ENCODE data around the gene SMG6.

SMG6 gene

DNA sequence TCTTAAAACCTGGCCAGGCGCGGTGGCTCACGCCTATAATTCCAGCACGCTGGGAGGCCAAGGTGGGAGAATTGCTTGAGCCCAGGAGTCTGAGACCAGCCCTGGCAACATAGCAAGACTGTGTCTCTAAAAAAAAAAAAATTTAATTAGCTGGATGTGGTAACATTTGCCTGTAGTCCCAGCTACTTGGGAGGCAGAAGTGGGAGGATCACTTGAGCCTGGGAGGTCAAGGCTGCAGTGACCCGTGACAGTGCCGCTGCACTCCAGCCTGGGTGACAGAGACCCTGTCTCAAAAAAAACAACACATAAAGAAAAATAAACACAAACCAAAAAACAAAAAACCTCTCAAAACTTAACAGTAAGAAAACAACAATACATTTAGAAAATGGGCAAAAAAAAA, 106.3 kb downstream of the SMG6 start:
- FAIRE-seq: no peak

DNA sequence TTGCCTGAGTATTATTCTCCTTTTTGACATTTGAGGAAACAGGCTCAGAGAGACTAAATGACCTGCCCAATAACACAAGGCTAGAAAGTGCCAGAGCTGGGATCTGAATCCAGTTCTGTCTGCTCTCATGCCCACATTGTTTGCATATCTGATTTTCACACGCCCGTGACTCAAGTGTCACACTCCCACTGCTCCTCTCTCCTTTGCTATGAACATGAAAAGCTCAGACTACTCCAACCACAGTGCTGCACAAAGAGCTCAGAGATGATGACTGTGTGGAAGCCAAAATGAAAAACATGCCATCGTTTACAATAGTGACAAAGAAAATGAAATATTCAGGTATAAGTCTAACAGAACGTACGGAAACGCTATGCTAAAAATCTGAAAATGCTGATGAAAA, 107.9 kb downstream of the SMG6 start:
- FAIRE-seq: no peak

DNA sequence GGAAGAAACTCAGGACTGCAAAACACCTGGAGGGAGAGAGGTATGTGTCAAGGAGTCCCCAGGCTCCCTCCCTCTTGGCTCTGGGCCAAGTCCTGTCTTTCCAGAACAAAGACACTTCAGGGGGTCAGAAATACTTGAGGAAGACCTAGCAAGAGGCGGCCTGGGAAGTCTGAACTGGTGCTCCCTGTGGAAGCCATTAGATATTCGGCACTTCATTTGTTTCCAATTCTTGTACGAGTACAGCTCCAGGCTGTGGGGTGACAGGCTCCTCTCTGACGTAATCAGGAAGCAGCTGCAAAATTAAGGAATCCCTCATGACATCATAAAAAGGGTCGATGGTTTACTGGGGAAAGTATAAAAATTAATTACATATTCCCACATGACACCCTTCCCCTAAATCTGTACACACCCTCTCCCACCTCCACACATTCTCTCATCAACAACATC, 108.7 kb downstream of the SMG6 start:
- FAIRE-seq: no peak

DNA sequence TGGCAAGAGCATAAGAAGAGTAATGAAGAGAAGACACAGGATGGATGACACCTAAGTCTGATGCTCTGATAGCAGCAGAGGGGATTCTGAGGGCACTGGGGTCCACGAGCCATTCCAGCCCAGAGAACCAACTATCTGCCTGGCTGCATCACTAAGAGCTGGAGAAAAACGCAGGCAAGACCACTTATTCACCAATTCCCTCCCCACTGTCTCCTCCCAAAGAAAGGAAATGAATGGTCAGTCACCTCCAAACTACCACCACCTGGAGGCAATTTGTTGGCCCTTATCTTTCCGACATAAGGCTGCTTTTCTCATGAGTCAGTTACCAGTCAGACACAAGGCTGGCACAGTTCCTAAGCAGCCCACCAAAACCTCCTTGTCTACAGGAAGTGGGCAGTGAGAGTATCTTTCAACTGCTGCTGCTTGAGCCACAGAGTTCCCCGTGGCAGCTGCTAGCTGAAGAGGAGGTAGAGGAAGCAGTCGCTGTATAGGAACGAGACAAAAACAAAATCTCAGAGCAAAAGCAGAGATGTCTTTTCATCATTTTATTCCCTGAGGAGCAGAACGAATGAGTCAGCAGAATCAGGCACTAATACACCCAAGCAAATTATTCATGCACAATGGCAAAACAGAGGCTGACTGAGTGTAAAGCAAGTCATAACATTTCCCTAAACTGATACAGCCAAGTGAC, 111.1 kb downstream of the SMG6 start:
- FAIRE-seq: no peak

DNA sequence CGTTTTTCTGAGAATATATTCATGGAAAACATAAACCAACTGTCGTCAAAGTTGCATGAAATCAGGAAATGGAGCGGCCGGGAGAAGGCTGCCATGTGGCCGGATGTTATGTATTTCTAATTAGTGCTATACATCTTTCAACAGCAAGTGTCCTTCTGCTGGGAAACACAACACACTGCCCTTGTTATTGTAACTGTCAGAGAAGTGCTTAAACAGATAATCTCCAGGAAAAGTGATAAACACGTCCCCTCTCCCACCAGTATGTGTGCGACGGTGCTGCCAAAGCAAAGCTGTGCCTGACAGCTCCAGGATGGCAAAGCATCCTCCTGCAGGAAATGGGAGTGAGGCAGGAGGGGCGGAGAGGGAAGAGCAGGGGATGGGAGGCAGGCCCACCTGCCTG, 111.8 kb downstream of the SMG6 start:
- no peak for FAIRE-seq

DNA sequence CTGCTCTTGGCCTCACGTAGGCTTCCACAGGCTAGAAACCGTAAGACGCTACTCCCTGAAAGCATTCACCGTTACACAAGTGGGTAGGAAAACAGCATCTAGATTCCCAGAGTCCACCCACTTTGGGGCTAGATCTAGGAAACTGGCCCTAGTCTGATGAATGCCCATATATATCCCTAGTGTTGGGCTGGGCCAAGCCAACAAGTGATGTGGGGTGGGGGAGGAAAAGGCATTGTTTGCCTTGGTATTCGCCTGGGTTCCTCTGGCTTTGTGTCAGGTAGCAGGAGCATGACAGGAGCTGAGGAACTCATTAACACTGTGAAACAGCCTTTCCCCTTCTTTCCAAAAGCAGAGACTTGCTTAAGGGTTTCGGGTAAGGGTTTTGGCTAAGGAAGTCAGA, 112.4 kb downstream of the SMG6 start:
- FAIRE-seq: no peak

DNA sequence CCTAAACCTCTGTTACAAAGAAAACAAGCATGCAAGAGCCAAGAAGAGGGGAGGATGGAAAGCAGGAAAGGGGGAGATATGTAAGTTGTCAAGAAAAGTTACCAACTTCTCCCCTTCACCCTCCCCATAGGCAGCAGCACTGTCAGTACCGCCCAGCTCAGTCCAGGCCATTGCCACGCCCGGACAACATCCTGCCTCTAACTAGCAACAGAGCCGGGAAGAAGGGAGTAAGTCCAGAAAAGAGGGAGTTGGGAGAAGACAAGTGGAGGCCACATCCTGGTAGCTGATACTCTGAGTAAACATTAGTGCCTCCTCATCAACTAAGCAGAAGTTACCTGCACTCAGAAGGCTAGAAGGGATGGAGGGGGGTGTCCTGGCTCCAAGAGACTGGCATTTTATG, 113.6 kb downstream of the SMG6 start:
- FAIRE-seq: no peak

DNA sequence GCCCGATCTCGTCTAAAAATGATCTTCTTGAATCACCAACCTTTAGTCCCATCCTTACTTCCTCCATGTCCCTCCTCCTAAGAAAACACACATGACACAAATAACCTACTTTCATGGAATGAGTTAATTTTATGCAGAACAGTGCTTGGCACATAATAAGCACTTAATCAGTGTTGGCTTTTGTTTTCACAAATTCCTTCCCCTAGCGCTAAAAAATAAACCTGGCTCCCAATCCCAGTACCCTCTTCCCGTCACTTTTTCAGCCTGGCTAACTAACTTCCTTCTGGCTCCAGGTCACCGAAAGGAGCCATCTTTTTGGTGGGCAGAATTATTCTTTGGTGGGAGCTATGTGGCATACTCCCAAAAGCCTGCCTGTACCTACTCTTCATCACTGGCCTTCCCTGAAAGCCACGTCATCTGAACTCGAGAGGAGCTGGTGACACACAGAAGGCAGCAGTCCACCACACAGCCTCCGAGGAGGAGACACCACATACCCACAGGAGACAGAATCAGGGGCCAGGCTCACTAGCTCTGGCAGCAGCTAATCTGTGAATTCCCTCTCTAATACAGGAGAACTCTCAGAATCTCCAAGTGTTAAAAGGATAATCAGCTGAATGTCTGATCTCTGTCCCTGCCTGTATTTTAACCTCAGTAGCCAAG, 114.5 kb downstream of the SMG6 start:
- no peak for FAIRE-seq

DNA sequence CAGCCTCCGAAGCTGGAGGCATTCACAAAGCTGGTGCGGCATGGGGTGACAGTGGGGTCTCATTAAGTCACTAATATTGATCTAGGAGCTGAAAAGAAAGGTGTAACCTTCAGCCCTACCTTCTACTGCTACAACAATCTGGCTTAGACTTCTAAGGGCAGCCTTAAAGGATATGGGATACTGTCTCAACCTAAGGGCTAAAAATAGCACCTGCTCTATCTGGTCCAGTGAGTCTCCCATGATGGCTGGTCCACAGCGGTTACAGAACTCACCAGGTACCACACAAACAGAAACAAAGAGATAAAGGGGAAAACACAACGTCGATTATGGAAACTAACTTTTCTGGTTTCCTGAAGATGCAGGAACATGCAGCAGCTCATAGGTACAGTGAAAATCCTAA, 115.8 kb downstream of the SMG6 start:
- no peak for FAIRE-seq

DNA sequence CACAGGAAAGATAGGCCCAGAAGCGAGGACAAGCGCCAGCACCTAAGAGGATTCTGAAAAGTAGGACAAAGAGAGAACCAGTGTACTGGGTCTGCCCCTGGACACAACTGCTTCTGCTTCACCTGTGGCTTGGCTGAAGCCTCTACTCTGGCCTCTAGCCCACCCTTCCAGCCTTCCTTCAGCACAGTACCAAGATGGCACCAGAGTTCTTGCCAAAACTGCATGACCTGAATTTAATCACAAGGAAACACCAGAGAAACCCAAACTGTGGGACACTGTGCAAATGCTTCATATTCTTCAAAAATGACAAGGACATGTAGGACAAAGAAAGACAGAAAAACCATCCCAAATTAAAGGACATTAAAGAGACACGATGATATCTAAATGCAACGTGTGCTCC, 116.6 kb downstream of the SMG6 start:
- FAIRE-seq: no peak

DNA sequence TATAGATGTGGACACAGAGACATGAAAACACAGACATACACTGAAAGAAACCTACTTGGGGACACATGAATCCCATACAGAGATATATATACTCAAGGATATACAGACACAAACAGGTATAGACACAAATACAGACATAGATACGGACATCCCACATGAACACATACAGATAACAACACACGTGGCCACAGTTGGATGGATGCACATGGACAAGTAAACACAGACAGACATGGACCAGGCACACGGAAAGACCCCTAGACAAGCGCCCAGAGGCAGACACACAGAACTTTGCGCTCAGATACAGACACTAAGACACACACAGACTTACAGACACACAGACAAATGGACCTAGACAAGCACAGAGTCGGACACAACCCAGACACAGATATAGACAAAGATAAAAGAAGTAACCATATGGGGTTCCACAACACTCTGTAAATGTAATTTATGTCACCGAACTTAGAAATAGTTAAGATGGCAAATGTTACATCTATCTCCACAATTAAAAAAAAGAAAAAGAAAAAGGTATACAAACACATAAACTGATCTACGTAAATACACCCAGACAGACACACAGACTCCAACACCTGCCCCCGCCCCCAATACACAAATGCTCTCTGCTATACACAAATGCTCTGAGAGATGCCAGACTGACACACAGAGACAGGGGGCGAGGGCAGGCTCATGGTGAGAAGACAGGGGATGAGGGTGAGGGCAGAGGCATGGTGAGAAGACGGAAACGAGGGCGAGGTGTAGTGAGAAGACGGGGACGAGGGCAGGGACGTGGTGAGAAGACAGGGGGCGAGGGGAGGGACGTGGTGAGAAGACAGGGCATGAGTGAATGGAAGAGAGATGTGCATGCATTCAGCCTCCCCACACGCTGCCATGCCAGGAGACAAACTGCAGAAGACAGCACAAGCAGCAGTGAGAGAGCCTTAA, 118.3 kb downstream of the SMG6 start:
- no peak for FAIRE-seq

DNA sequence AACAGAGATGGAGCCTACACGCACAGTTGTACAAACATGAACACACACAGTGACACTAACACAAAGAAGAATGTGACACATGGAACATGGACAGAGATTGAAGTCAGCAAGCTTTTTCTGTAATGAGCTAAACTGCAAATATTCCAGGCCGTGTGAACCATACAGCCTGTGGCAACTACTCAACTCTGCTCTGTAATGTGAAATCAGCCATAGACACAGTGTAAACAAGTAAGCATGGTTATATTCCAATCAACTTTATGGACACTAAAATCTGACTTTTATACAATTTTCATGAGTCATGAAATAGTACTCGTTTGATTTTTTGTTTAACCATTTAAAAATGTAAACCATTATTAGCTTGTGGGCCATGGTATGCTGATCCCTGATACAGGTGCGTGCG, 120.2 kb downstream of the SMG6 start:
- no peak for FAIRE-seq

DNA sequence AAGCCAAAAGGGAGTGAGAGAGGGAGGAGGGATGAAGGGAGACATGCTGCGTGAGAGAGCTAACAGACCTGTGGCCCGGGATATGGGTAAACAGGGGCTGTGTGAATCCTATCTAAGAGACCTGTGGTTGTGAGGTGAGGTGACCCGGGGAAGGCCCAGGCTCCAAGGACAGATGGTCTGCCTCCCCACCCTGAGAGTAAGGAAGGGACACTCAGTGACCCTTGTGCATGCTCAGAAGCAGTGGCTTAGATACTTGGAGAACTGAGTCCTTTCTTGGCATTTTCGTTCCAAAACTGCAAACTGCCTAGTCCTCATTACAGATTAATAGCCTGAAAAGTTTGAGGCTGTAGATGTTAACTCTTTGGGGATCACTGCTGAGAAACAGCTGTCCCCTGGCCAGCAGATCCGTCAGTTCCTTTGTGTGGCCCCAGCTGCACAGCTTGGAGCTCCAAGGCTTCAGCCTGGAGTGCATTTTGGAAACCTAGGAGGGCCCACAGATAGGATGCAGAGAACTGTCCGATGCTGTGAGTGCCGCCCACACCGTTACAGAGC, 121.6 kb downstream of the SMG6 start:
- FAIRE-seq: no peak

DNA sequence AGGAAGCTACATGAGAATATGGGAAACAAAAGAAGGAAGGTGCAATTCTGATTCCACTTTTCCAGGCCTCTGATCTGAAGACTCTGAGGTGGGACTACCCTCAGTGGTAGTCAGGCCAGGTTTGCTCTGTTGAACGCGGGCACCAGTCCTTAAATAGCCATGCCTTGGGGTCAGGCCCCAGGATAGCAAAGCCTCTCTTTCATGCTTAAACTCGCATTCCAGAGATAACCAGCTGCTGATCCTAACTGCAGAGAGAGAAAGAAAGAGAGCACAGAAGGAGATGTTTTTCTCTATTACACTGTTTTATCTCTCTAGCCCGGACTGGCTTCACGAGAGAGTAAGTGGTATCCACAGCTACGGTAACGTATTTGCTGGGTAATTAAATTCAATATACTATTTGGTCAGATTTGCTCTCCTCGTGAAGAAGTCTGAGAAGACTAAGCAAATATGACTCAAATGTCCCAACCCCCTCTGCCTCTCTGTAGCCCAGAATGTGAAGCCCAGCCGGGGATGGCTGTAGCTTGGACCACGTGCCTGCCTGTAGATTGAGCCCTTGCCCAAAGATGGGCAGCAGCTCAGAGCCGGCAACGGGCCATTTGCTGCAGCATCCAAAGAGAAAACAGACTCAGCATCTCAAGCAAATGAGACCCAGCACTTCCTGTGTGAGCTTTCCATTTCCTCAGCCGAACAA, 122.2 kb downstream of the SMG6 start:
- FAIRE-seq: no peak

DNA sequence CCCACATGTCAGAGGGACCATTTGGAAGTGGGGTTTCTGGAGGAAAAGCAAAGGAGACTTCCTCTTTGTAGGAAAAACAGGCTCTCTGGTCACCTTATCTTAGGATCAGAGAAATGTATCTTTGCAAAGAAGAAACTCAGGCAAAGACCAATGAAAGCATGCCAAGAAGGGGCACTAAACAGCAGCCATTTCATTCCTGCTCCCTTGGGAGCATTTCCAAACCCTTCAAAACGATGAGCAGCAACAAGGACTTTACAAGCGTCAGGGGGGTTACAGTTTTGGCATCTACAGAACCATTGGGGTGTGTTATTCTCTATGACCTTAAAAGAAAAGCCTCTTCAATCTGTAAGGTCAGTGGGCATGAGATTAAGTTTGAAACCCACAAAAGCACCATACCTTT, 122.8 kb downstream of the SMG6 start:
- FAIRE-seq: no peak

DNA sequence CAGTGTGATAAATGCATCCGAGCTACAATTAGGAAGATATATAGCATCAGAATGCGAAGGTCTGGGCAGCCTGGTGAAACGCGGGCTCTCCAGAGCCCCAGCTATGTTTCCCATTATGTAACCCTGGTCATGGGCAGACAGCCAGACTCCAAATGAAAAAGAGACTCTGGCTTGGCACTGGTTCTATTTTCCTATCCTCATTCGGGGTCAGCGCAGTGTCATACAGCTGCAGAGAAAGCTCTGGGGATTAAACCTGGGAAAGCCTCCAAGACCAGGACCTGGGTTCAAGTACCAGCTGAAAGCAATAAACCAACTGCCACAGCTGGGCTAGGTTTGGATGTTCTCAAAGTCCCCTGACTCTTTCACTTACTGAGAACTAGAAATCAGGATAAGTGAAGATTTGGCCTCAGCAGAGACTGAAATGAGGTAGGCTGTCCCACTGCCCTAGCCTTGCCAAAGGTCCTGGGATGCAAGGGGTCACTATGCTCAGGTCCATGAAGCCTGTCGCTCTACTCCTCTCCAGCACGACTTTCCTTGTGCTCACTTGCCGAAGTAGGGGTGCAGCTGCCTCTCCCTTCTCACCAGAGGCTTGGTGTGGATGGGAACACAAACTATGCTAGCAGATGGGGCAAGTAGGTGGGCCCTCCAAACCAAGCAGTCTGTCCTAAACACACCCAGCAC, 123.8 kb downstream of the SMG6 start:
- no peak for FAIRE-seq

DNA sequence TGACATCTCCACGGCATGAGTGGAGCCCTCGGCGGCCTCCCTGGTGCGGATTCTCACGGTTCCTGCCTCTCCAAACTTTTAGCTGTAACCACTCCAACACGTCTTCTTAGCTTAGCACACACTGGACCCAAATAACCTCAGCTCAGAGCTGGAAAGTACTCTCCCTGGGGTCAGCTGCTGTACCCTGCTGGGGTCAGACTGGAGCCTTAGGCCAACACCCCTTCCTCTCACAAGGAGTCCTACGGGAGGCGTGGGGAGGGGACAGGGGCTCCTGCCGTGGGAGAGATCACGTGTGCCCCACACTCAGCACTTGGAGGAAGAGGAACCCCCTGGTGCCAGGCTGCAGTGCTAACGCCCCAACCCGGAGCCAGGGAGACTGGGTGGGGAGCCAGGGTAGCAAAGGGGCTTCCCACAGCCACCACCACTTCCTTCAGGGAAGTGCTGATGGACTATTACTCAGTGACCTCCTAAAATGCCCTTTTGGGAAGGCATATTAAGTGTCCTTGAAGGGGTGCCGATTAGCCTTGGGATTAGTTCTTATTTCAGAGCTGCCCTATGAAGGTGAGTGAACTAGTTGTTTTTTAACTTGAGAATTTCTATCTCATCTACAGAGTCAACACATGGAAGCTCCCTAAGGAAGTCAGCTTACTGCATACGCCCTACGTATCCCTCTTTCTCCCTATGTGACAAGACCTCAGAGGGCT, 124.6 kb downstream of the SMG6 start:
- FAIRE-seq: no peak

DNA sequence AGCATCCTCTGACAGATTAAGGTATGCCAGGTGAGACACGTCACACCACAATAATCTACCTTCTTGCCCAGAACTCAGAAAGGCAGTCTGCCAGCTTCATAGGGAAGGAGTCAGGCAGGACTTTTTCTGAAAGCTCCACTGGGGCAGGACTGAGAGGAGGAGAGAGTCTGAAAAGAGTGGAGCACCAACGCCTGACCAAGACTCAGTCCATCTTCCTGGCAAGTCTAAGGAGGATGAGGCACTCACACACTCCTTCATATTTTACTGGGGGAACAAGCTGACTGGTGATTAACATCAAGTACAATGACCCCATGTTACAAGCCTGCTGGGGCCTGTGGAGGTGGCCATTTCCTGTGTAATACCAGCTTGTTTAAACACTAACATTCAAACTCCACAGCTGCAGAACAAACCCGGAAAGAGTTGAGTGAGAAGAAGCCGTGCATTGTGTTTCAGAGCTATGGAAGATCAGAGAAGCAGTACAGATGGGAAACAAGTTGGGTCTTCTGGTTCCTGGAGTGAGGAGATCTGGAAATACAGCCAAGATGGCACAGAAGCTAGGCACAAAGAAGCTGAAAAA, 126.3 kb downstream of the SMG6 start:
- FAIRE-seq: no peak

DNA sequence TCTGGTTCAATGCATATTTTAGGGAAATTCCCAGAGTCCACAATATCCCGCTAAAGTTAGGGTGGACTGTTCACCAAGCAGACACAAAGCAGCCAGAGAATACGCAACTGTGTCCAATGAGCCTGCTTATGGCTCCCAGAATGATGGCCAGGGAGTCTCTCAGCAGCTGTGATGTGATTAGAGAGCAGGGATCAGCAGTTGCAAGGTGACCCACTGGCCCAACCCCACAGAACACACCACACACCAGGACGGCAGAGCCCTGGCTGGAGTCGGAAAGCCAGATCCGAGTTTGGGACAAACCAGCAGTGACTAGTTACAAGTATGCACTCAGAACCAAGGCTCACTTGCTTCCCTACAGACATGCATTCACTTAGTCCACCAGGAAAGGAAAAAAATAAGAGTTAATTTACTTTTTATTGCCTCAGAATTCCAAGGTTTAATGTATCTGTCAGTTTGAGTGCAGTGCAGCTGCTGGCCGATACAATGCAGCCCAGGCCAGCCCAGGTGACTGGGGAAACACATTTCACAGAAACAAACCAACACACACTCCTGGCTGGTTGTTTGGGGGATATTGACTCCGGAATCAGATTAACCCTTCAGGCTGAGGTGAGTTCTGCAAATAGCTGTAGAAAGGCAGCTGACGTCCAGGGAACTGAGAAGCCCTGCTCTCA, 127.0 kb downstream of the SMG6 start:
- no peak for FAIRE-seq

DNA sequence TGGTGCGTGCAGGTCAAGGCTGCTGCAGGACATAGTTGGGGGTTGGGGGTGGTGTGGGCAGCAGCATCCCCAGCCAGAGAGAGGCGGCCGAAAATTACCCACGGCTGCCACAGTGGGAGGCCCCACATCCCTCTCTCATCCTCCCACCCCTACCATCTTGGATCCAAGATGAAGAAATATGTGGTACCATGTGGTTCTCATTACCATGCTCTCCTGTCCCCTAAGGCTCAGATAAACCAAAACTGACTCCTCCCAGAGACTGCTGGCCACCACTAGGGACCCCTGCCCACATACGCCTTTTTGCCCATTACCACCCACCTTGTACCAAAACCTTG, 128.3 kb downstream of the SMG6 start:
- no peak for FAIRE-seq

All from A204.1 (cell line).